ENCODE measurements around the gene ABCG8. TPM values are rescaled to one million over a fixed set of nuclear protein-coding genes. Genes with fewer than 3 reads are reported as not detected.

ABCG8 gene
- total RNA-seq, 2 donors from 2014 or later, result not detected

DNA sequence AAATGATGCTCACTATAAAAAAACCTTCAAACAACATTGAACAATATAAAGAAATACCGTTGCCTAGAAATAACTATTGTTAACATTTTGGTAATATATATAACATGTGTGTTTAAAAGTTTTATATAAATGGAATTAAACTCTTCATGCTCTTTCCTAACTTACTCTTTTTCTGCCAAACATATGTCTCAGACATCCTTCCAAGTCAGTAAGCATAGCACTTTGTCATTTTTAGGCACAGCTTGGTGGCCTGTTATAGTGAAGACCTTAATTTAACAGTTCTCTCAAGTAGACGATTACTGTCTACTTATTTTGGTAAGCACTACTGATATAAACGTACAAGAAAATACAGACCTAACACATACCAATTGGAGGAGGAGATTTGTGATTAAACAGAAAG lies 24.1 kb upstream of the ABCG8 start:
- no peaks in the 10 kb centered on the region for H3K9me3 ChIP-seq (ENCODE audit: control insufficient read depth, low read length)
- H3K27me3 Mint-ChIP-seq (ENCODE audit: insufficient read depth), result no peaks in the 10 kb centered on the region
- H3K4me3 Mint-ChIP-seq, result no peak overlapping the region
- H3K36me3 ChIP-seq (ENCODE audit: control insufficient read depth, insufficient read depth, low read length), result no peaks in the 10 kb centered on the region
- H3K4me3 ChIP-seq (ENCODE audit: low read length), result no peak overlapping the region
- DNase-seq, result no peak
- no peaks in the 10 kb centered on the region for H3K9me3 Mint-ChIP-seq
- WGBS, 2 experiments (ENCODE audit: insufficient coverage in 1 of 2, insufficient read length in 1 of 2), result 95% methylated on average over 2 of the region's 3 CpGs; no CpG with 5 or more reads in 1 of the 2 experiments
- TF ChIP-seq, protein P1, sequence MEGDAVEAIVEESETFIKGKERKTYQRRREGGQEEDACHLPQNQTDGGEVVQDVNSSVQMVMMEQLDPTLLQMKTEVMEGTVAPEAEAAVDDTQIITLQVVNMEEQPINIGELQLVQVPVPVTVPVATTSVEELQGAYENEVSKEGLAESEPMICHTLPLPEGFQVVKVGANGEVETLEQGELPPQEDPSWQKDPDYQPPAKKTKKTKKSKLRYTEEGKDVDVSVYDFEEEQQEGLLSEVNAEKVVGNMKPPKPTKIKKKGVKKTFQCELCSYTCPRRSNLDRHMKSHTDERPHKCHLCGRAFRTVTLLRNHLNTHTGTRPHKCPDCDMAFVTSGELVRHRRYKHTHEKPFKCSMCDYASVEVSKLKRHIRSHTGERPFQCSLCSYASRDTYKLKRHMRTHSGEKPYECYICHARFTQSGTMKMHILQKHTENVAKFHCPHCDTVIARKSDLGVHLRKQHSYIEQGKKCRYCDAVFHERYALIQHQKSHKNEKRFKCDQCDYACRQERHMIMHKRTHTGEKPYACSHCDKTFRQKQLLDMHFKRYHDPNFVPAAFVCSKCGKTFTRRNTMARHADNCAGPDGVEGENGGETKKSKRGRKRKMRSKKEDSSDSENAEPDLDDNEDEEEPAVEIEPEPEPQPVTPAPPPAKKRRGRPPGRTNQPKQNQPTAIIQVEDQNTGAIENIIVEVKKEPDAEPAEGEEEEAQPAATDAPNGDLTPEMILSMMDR (conservative IDR thresholded peaks at IDR 0.05), result no peak
- no peaks in the 10 kb centered on the region for H3K4me1 ChIP-seq (ENCODE audit: control insufficient read depth, insufficient read depth, low read length)
- H3K27me3 ChIP-seq (ENCODE audit: control insufficient read depth, insufficient read depth, low read length, poor library complexity, severe bottlenecking), result no peaks in the 10 kb centered on the region
- no peak overlapping the region for H3K9ac ChIP-seq (ENCODE audit: extremely low read depth, low read length, poor library complexity, severe bottlenecking)
- no peak overlapping the region for H3K27ac ChIP-seq (ENCODE audit: low read depth, low read length)
- H3K27ac Mint-ChIP-seq, result no peak overlapping the region
- no peaks in the 10 kb centered on the region for H3K4me1 Mint-ChIP-seq
- H3K36me3 Mint-ChIP-seq (ENCODE audit: low read depth), result no peaks in the 10 kb centered on the region

DNA sequence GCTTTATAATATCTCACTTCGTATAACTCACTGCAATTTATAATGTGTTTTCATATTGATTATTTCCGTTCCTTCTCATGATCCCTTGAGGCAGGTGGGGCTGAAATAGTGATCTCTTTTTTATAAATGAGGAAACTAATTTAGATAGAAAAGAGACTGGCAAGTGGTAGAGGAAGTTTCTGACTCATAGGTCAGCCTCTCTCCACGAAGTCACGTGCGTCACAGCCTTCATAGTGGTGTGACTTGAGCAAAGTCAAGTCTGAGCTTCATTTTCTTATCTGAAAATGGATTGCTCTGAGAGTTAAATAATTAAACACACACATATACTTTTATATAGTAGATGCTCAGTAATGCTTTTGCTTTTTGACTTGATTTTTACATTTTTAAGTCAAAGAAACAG lies 20.0 kb upstream of the ABCG8 start:
- no peak overlapping the region for H3K9ac ChIP-seq (ENCODE audit: extremely low read depth, low read length, poor library complexity, severe bottlenecking)
- peaks cover 2% of the 10 kb centered on the region for H3K27me3 Mint-ChIP-seq (ENCODE audit: insufficient read depth)
- H3K9me3 Mint-ChIP-seq, result no peaks in the 10 kb centered on the region
- H3K9me3 ChIP-seq (ENCODE audit: control insufficient read depth, low read length), result no peaks in the 10 kb centered on the region
- no peak overlapping the region for H3K4me3 Mint-ChIP-seq
- TF ChIP-seq, protein P1 (conservative IDR thresholded peaks at IDR 0.05), result no peak
- no peak overlapping the region for H3K27ac Mint-ChIP-seq
- H3K27ac ChIP-seq (ENCODE audit: low read depth, low read length), result no peak overlapping the region
- peaks cover 4% of the 10 kb centered on the region for H3K27me3 ChIP-seq (ENCODE audit: control insufficient read depth, insufficient read depth, low read length, poor library complexity, severe bottlenecking)
- DNase-seq, result no peak
- 91% methylated on average over 5 of the region's 5 CpGs; no CpG with 5 or more reads in 1 of the 2 experiments for WGBS, 2 experiments (ENCODE audit: insufficient coverage in 1 of 2, insufficient read length in 1 of 2)
- H3K36me3 Mint-ChIP-seq (ENCODE audit: low read depth), result no peaks in the 10 kb centered on the region
- H3K4me1 Mint-ChIP-seq, result peaks cover 5% of the 10 kb centered on the region
- no peaks in the 10 kb centered on the region for H3K36me3 ChIP-seq (ENCODE audit: control insufficient read depth, insufficient read depth, low read length)
- no peaks in the 10 kb centered on the region for H3K4me1 ChIP-seq (ENCODE audit: control insufficient read depth, insufficient read depth, low read length)
- H3K4me3 ChIP-seq (ENCODE audit: low read length), result no peak overlapping the region

DNA sequence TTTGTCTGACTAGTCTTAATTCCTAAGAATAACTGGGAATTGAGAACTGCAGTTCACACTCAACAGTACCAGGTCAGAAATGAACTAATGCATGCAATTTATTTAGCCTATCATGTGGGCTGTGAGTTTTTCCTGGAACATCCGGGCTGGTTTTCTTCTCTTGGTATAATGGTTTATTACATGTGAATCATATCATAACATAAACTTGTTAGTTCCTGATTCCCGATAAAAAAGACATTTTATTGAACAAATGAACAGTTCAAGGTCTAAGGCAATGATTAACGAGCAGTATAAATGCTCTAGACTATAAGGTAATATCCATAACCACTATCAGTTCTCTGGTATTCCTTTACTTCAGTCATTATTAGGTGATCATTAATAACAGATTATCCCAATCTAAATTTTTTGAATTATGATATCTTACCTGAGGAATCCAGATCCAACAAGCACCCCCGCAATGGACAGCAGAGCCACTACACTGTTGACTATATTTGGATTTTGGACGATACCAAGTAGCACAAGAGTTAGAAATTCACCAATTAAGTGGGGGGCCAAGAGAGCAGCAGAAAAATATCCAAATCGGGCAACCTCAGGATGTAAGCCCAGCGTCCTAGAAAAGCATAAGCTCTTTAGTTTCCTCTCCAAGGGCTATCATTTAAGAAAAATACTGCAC lies 19.1 kb upstream of the ABCG8 start:
- Mint-ChIP-seq H3K36me3 (ENCODE audit: low read depth) (no peaks in the 10 kb centered on the region), H3K4me1 (peaks cover 9% of the 10 kb centered on the region), H3K27ac (no peak overlapping the region), H3K9me3 (no peaks in the 10 kb centered on the region), H3K27me3 (ENCODE audit: insufficient read depth) (peaks cover 2% of the 10 kb centered on the region), H3K4me3 (no peak overlapping the region)
- 94 to 97% methylated on average over 3 to 6 of the region's 7 CpGs for WGBS, 2 experiments (ENCODE audit: insufficient coverage in 1 of 2, insufficient read length in 1 of 2)
- TF ChIP-seq, protein P1 (conservative IDR thresholded peaks at IDR 0.05), result no peak
- no peaks in the 10 kb centered on the region for H3K36me3 ChIP-seq (ENCODE audit: control insufficient read depth, insufficient read depth, low read length)
- no peaks in the 10 kb centered on the region for H3K9me3 ChIP-seq (ENCODE audit: control insufficient read depth, low read length)
- no peak overlapping the region for H3K27ac ChIP-seq (ENCODE audit: low read depth, low read length)
- H3K4me3 ChIP-seq (ENCODE audit: low read length), result no peak overlapping the region
- no peak for DNase-seq
- no peak overlapping the region for H3K9ac ChIP-seq (ENCODE audit: extremely low read depth, low read length, poor library complexity, severe bottlenecking)
- no peaks in the 10 kb centered on the region for H3K4me1 ChIP-seq (ENCODE audit: control insufficient read depth, insufficient read depth, low read length)
- H3K27me3 ChIP-seq (ENCODE audit: control insufficient read depth, insufficient read depth, low read length, poor library complexity, severe bottlenecking), result peaks cover 4% of the 10 kb centered on the region

Data from endodermal cell (in vitro differentiated cells).